OCI-LY3 (cell line): ENCODE measurements around the gene ACP3.

Experiments used
- H2AFZ ChIP-seq: fragments of 200-600, 300-600 bp; shearing (Covaris generic); 2 replicates; pipeline ENCODE4 v1.6.0; 2014; ENCODE audit warnings: antibody characterized with exemption, low read depth, low read length
- H3K27ac ChIP-seq: fragments of 200-600, 300-600 bp; sonication (generic); 2 replicates; pipeline ENCODE4 v1.5.1; 2014; ENCODE audit warnings: mild to moderate bottlenecking, low read length, moderate library complexity, mixed read lengths
- H3K27me3 ChIP-seq: fragments of 200-600, 300-600 bp; sonication (generic); 2 replicates; pipeline ENCODE4 v1.6.1; 2014; ENCODE audit warnings: low read depth, low read length, mixed read lengths
- H3K36me3 ChIP-seq: fragments of 200-600, 300-600 bp; sonication (generic); replicated peaks from 2 replicates; pipeline ENCODE3; 2014; ENCODE audit warnings: low read depth, low read length, mixed read lengths
- H3K4me1 ChIP-seq: fragments of 300-600, 200-600 bp; sonication (generic); 2 replicates; pipeline ENCODE4 v1.6.1; 2014; ENCODE audit warnings: low read length, mixed read lengths
- H3K4me2 ChIP-seq: fragments of 200-600, 300-600 bp; sonication (generic); 2 replicates; pipeline ENCODE4 v1.6.1; 2014; ENCODE audit warnings: low read length, mixed read lengths
- H3K4me3 ChIP-seq: fragments of 300-600, 200-600 bp; sonication (generic); 2 replicates; pipeline ENCODE4 v1.5.1; 2014; ENCODE audit warnings: antibody characterized with exemption, mild to moderate bottlenecking, low read length, moderate library complexity
- H3K79me2 ChIP-seq: fragments of 300-600, 200-600 bp; shearing (Covaris generic); 2 replicates; pipeline ENCODE4 v1.6.1; 2014; ENCODE audit warnings: mild to moderate bottlenecking, low read length, mixed read lengths
- H3K9ac ChIP-seq: fragments of 300-600, 200-600 bp; shearing (Covaris generic); 2 replicates; pipeline ENCODE4 v1.6.0; 2014; ENCODE audit warnings: mild to moderate bottlenecking, low read length, moderate library complexity
- H3K9me3 ChIP-seq: fragments of 200-600, 300-600 bp; shearing (Covaris generic); 2 replicates; pipeline ENCODE4 v1.6.1; 2014; ENCODE audit warnings: low read length, mixed read lengths; ENCODE audit not compliant: insufficient read depth
- H4K20me1 ChIP-seq: fragments of 200-600, 300-600 bp; sonication (generic); 2 replicates; pipeline ENCODE4 v1.6.1; 2016; ENCODE audit warnings: low read length, mixed read lengths; ENCODE audit not compliant: insufficient read depth
- CTCF ChIP-seq: fragments of 200-600, 300-600 bp; sonication (generic); IDR thresholded peaks from 2 replicates; pipeline ENCODE4 v1.5.1; 2014; ENCODE audit warnings: antibody characterized with exemption, low read length, low read depth
- EZH2phosphoT487 ChIP-seq: fragments of 200-600 bp; shearing (Covaris generic); IDR thresholded peaks from 2 replicates; pipeline ENCODE4 v1.6.1; 2018; ENCODE audit warnings: antibody characterized with exemption, mixed run types, low read depth

ACP3 gene

GRCh38 chr3:132354916-132355702 is 37.9 kb downstream of the ACP3 start:
- Histone ChIP-seq H3K4me2 (no peak overlapping the region), H3K27ac (no peak overlapping the region), H3K4me3 (no peak overlapping the region), H3K4me1 (no peaks in the 10 kb centered on the region), H2AFZ (no peak overlapping the region), H3K79me2 (no peaks in the 10 kb centered on the region), H4K20me1 (no peaks in the 10 kb centered on the region), H3K9ac (no peak overlapping the region), H3K9me3 (no peaks in the 10 kb centered on the region), H3K27me3 (no peaks in the 10 kb centered on the region), H3K36me3 (no peaks in the 10 kb centered on the region)
- TF ChIP-seq EZH2phosphoT487 (no peak), CTCF (no peak)

- H3K9me3 ChIP-seq: no peaks in the 10 kb centered on the region
- no peak for TF ChIP-seq EZH2phosphoT487
- TF ChIP-seq CTCF: no peak
- H3K4me2 ChIP-seq: no peak overlapping the region
These were observed 39.4 kb downstream of the ACP3 start for GRCh38 chr3:132356568-132356967.

GRCh38 chr3:132360717-132361116 is 43.5 kb downstream of the ACP3 start:
- no peak overlapping the region for H3K27ac ChIP-seq
- TF ChIP-seq CTCF (no peak), EZH2phosphoT487 (no peak)

More at GRCh38 chr3:132356568-132356967, 39.4 kb downstream of the ACP3 start:
- Histone ChIP-seq H3K79me2 (no peaks in the 10 kb centered on the region), H4K20me1 (no peaks in the 10 kb centered on the region), H3K27me3 (no peaks in the 10 kb centered on the region), H2AFZ (no peak overlapping the region), H3K9ac (no peak overlapping the region), H3K4me3 (no peak overlapping the region), H3K36me3 (no peaks in the 10 kb centered on the region), H3K27ac (no peak overlapping the region), H3K4me1 (no peaks in the 10 kb centered on the region)

GRCh38 chr3:132362329-132362728 is 45.1 kb downstream of the ACP3 start:
- H4K20me1 ChIP-seq: no peaks in the 10 kb centered on the region
- H3K27ac ChIP-seq: no peak overlapping the region
- no peaks in the 10 kb centered on the region for H3K4me1 ChIP-seq
- H3K4me3 ChIP-seq: no peak overlapping the region
- no peak overlapping the region for H3K4me2 ChIP-seq
- no peaks in the 10 kb centered on the region for H3K9me3 ChIP-seq
- TF ChIP-seq EZH2phosphoT487: no peak
- H3K79me2 ChIP-seq: no peaks in the 10 kb centered on the region
- no peak overlapping the region for H2AFZ ChIP-seq
- no peak overlapping the region for H3K9ac ChIP-seq
- no peaks in the 10 kb centered on the region for H3K36me3 ChIP-seq
- H3K27me3 ChIP-seq: no peaks in the 10 kb centered on the region

More at GRCh38 chr3:132360717-132361116, 43.5 kb downstream of the ACP3 start:
- Histone ChIP-seq H4K20me1 (no peaks in the 10 kb centered on the region), H3K9ac (no peak overlapping the region), H3K79me2 (no peaks in the 10 kb centered on the region), H3K27me3 (no peaks in the 10 kb centered on the region), H3K36me3 (no peaks in the 10 kb centered on the region), H3K4me1 (no peaks in the 10 kb centered on the region), H3K9me3 (no peaks in the 10 kb centered on the region), H3K4me2 (no peak overlapping the region), H3K4me3 (no peak overlapping the region), H2AFZ (no peak overlapping the region)
